ENCODE measurements around the gene SMARCC2. TPM values are rescaled to one million over a fixed set of nuclear protein-coding genes. Genes with fewer than 3 reads are reported as not detected.
A peak's percentile ranks its signal among the peaks of the same experiment; 100 is the strongest.

SMARCC2 gene
- total and polyA plus RNA-seq, 2 of the 13 experiments (the other 11 are each of a cell fraction or from before 2014, with no cell fraction given) = 21.3 to 24.1 TPM

- TF ChIP-seq GMEB1 (CRISPR knock-in tag; IDR thresholded peaks at IDR 0.05; ENCODE audit: borderline replicate concordance) (peak; percentile 64; the same call in 1 of the 2 replicates), ZNF619 (CRISPR knock-in tag; IDR thresholded peaks at IDR 0.05) (peak; percentile 86; the same call in 1 of the 2 replicates), RARA (CRISPR knock-in tag; IDR thresholded peaks at IDR 0.05) (no peak), E2F2 (CRISPR knock-in tag; IDR thresholded peaks at IDR 0.05; ENCODE audit: borderline replicate concordance) (no peak), SYNCRIP (IDR thresholded peaks at IDR 0.05; ENCODE audit: insufficient read depth, low read depth, low read length) (no peak), ZC3H4 (CRISPR knock-in tag; IDR thresholded peaks at IDR 0.05; ENCODE audit: borderline replicate concordance) (no peak), ISL2 (CRISPR knock-in tag; IDR thresholded peaks at IDR 0.05) (peak; percentile 70), XRCC5 (optimal IDR thresholded peaks at IDR 0.05; ENCODE audit: low read length) (peak; percentile 77), LBX2 (CRISPR knock-in tag; IDR thresholded peaks at IDR 0.05; ENCODE audit: borderline replicate concordance) (no peak), GATAD2A (CRISPR knock-in tag; IDR thresholded peaks at IDR 0.05) (peak; percentile 60), TAF15 (IDR thresholded peaks at IDR 0.05; ENCODE audit: low read depth, low read length, poor library complexity, severe bottlenecking) (no peak), ZNF678 (CRISPR knock-in tag; IDR thresholded peaks at IDR 0.05) (peak; percentile 61; the same call in 1 of the 2 replicates), PAWR (CRISPR knock-in tag; IDR thresholded peaks at IDR 0.05; ENCODE audit: borderline replicate concordance) (no peak), ARID3A (IDR thresholded peaks at IDR 0.05; ENCODE audit: low read depth, low read length) (no peak), DNMT3B (CRISPR knock-in tag; conservative IDR thresholded peaks at IDR 0.05) (0 out of 2 replicates have a peak, but pooled peaks have one; percentile 57)
Observed at GRCh38 chr12:56221757-56222530, 32.7 kb upstream of the SMARCC2 start, which contains the start of gene RNF41 (continued).
